Natural killer cell treated with Interleukin-12 subunit alpha and Interleukin-12 subunit beta and Interleukin-15 and Interleukin-18, amount 100 ng/mL, for 72 hours (primary cell): Measurements from ENCODE around the gene GID4. TPM values are rescaled to one million over a fixed set of nuclear protein-coding genes. Genes with fewer than 3 reads are reported as not detected.
"Not testable (repeated sequence)": the region's sequence is repeated elsewhere in the genome, so short reads cannot be mapped to it uniquely, and the experiment has no call there.

Source experiments
- ATAC-seq, 2 donors: fragments of 150-1000 bp; cut with Tn5 transposase in 1 of 2; sonication (Bioruptor Pico), chemical (Tn5 transposase) in 1 of 2; 2 replicates each; pipeline ENCODE4 v1.10.0; 2021
- DNase-seq: peaks from one replicate; pipeline ENCODE4 v3.0.0; 2022; ENCODE audit warnings: low spot score
- H3K27ac Mint-ChIP-seq, 2 donors: 1 replicate in 1 of 2; 2 replicates in 1 of 2; pipeline ENCODE4 v1.8.0; 2022; ENCODE audit warnings: mixed read lengths in 2 of 2, mild to moderate bottlenecking in 1 of 2, moderate library complexity in 1 of 2
- H3K27me3 Mint-ChIP-seq, 2 donors: 1 replicate in 1 of 2; 2 replicates in 1 of 2; pipeline ENCODE4 v1.8.0; 2022; ENCODE audit warnings: mixed read lengths in 2 of 2
- H3K36me3 Mint-ChIP-seq: one replicate; pipeline ENCODE4 v1.8.0; 2022; ENCODE audit warnings: mixed read lengths
- H3K4me1 Mint-ChIP-seq, 2 donors: 1 replicate in 1 of 2; 2 replicates in 1 of 2; pipeline ENCODE4 v1.8.0; 2022; ENCODE audit warnings: low read depth in 2 of 2, mixed read lengths in 2 of 2, mild to moderate bottlenecking in 1 of 2
- H3K4me3 Mint-ChIP-seq: one replicate; pipeline ENCODE4 v1.8.0; 2022; ENCODE audit warnings: mixed read lengths
- H3K9me3 Mint-ChIP-seq: 2 replicates; pipeline ENCODE4 v1.8.0; 2022; ENCODE audit warnings: mixed read lengths
- total RNA-seq, 2 donors: library from RNA; stranded (reverse); gene quantifications; one replicate each; pipeline ENCODE4 v1.2.3, GENCODE V29; 2022

Gene GID4
- 1 to 10 TPM; 7.5 to 9.0 TPM for total RNA-seq

DNA sequence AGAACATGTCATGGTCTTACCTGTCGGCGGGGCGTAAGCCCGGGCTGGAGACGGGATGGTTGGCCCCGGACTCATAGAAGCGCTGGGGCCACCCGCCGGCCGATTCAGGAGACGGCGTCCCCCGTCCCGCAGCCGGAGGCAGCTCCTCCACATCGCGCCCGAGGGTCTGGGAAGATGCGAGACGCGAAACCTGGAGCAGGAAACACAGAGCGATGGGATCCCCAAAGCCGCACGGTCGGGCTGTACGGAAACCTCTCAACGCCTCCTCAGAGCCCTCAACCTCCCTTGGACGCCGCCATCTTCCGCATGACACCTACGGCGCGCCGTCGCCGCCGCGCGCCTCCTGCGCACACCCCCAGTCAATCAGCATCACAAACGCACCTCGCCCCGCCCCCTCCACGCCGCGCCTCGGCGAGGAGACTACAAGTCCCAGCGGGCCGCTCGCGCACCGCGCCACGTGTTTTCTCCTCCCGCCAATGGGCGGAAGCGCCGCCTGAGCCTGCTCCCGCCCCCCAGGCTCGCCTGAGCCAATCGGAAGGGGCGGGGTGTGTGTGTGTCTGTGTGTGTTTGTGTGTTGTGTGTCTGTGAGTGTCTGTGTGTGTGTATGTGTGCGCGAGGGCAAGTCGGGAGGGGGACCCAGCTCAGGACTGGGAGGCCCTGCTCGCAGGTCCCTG, at the start of gene GID4, which contains the start of gene ATPAF2:
Gene GID4, plus strand, starts transcription at position 548 of the 674 bp plus-strand sequence. Its CDS starts 57 bp downstream, at position 605.
Gene ATPAF2, minus strand, starts transcription at position 308 of the 674 bp plus-strand sequence. Its CDS starts 155 bp downstream, at position 153.
- Mint-ChIP-seq H3K36me3 (peaks cover 4% of the 10 kb centered on the region), H3K4me3 (peak within 1 kb of the TSS; percentile 98), H3K9me3 (no peaks in the 10 kb centered on the region), H3K4me1 (peaks cover 36 to 48% of the 10 kb centered on the region in 2 donors), H3K27me3 (no peaks in the 10 kb centered on the region), H3K27ac (peak within 1 kb of the TSS; percentile 71 to 88)
- ATAC-seq (peak; percentile 96 to 98), DNase-seq (peak; percentile 100)

DNA sequence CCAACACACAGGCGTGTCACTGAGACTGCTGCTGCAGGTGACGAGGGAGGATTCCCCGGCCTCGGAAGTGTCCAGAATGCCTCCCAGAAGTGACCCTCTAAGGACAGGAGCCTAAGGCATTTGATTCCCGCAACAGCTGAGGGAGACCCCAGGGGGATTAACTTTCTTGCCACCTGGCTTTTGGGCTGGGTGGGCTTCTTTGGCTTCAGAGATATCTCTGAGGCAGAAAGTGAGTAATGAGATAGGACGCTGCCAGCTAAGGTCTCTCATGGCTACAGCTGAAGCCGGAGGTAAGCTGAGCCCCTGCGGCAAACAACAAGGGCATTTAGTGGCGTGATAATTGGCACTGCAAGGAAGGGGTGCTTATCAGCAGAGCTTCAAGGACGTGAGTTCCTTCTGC, 49.6 kb upstream of the GID4 start:
- H3K27ac Mint-ChIP-seq, result no peak overlapping the region
- ATAC-seq (no peak), DNase-seq (no peak)
- H3K9me3 Mint-ChIP-seq, result no peaks in the 10 kb centered on the region
- H3K36me3 Mint-ChIP-seq, result no peaks in the 10 kb centered on the region
- H3K4me3 Mint-ChIP-seq, result no peak overlapping the region
- no peaks in the 10 kb centered on the region for H3K4me1 Mint-ChIP-seq
- H3K27me3 Mint-ChIP-seq, result no peaks in the 10 kb centered on the region

GRCh38 chr17:17990282-17990681, 48.9 kb upstream of the GID4 start:
- Mint-ChIP-seq H3K27ac (no peak overlapping the region), H3K4me1 (no peaks in the 10 kb centered on the region), H3K27me3 (no peaks in the 10 kb centered on the region), H3K36me3 (no peaks in the 10 kb centered on the region), H3K4me3 (no peak overlapping the region), H3K9me3 (no peaks in the 10 kb centered on the region)
- ATAC-seq (no peak), DNase-seq (no peak)

GRCh38 chr17:17993366-17993765, 45.8 kb upstream of the GID4 start:
- Mint-ChIP-seq H3K9me3 (no peaks in the 10 kb centered on the region), H3K27ac (no peak overlapping the region), H3K4me1 (no peaks in the 10 kb centered on the region), H3K36me3 (no peaks in the 10 kb centered on the region), H3K4me3 (no peak overlapping the region), H3K27me3 (no peaks in the 10 kb centered on the region)
- ATAC-seq (no peak), DNase-seq (no peak)

GRCh38 chr17:17993852-17994251, 45.4 kb upstream of the GID4 start:
- Mint-ChIP-seq H3K27ac (no peak overlapping the region), H3K9me3 (no peaks in the 10 kb centered on the region), H3K27me3 (no peaks in the 10 kb centered on the region), H3K4me3 (no peak overlapping the region), H3K36me3 (no peaks in the 10 kb centered on the region), H3K4me1 (no peaks in the 10 kb centered on the region)
- ATAC-seq (no peak), DNase-seq (no peak)

DNA sequence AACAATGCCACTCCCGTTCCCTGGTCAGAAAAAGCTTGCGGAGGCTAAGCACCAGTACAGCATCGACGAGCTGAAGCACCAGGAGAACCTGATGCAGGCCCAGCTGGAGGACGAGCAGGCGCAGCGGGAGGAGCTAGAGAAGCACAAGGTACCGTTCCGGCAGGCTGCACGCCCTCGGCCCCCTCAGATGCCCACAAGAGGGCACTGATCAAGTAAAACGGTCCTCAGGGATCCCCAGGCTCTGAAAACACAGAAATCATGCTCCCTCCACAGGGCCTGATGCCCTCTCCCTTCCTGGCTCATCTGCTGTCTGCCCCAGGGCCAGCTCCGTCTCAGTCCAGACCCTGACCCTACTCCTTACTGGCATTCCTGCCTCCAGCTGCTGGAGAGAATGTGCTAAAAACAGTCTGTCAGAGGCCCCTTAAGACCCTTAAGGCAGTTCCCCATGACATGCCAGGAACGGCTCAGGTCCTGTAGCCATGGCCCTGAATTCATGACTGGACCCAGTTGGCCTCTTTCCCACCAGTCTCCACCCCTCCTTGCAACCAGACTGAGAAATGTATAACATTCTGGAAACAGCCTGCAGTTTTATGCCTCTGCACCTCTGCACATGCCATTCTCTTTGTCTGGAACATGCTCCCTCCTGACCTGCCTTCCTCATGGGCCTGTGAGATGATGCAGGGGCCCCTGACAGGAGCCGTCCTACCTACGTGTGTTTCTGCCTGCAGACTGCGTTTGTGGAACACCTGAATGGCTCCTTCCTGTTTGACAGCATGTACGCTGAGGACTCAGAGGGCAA, 44.7 kb upstream of the GID4 start:
- Mint-ChIP-seq H3K27me3 (no peaks in the 10 kb centered on the region), H3K4me1 (no peaks in the 10 kb centered on the region), H3K36me3 (no peaks in the 10 kb centered on the region), H3K4me3 (no peak overlapping the region), H3K9me3 (no peaks in the 10 kb centered on the region), H3K27ac (no peak overlapping the region)
- ATAC-seq (no peak), DNase-seq (no peak)

GRCh38 chr17:17995887-17996286, 43.3 kb upstream of the GID4 start:
- not testable (repeated sequence) for H3K4me3 Mint-ChIP-seq, H3K27me3 Mint-ChIP-seq, H3K9me3 Mint-ChIP-seq, H3K4me1 Mint-ChIP-seq, H3K36me3 Mint-ChIP-seq, DNase-seq, H3K27ac Mint-ChIP-seq, ATAC-seq

DNA sequence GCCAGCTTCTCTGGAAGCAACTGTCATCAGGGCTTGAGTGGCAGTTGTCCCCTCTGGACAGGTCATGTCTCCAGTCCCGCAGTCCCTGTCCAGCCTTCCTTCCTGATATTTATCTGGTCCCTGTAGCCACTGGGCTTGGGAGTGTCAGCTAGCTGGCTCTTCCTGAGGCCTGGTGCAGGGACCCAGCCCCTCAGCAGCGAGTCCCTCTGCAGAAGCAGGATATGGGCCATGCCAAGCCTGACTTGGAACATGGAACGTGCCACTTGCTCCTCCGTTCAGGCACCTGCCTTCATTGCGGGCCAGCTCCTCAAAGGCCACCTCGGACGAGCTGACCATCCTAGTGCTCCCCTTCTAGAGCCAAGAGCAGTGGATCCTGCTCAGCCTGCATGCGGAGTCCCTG, 40.3 kb upstream of the GID4 start:
- no peak for ATAC-seq
- no peaks in the 10 kb centered on the region for H3K9me3 Mint-ChIP-seq
- no peak overlapping the region for H3K27ac Mint-ChIP-seq
- no peaks in the 10 kb centered on the region for H3K27me3 Mint-ChIP-seq
- DNase-seq, result no peak
- no peaks in the 10 kb centered on the region for H3K4me1 Mint-ChIP-seq
- H3K4me3 Mint-ChIP-seq, result no peak overlapping the region
- no peaks in the 10 kb centered on the region for H3K36me3 Mint-ChIP-seq

DNA sequence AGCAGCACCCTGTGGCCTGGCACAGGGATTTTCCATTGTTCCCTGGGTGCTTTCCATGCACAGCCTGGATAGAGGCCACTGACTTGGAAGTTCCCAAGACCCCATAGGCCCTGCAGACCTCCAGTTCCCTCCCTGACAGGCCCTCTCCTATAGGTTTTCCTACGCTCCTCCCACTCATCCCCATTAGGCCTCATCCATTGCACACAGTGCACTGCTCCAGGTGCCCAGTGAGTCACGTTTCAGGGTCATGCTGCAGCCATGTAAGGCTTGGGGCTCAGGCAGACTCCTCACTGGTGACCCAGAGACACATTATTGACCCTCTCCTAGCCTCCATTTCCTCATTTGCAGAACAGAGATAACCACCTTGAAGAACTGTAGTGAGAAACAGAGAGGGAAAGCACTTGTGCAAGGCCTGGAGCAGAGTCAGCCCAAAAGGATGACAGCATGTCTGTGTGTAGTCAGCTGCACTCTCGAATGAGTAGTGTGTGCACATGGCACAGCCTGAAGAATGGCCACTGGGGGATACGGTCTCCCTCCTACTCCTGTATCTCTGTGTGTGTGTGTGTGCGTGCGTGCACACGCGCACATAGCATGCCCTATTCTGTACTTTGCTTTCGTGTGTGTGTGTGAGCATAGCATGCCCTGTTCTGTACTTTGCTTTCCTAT, 39.7 kb upstream of the GID4 start:
- Mint-ChIP-seq H3K4me1 (no peaks in the 10 kb centered on the region), H3K4me3 (no peak overlapping the region), H3K36me3 (no peaks in the 10 kb centered on the region), H3K27ac (no peak overlapping the region), H3K27me3 (no peaks in the 10 kb centered on the region), H3K9me3 (no peaks in the 10 kb centered on the region)
- DNase-seq (no peak), ATAC-seq (no peak)

GRCh38 chr17:18000030-18000408, 39.2 kb upstream of the GID4 start:
- DNase-seq, result no peak
- no peak overlapping the region for H3K4me3 Mint-ChIP-seq
- no peak for ATAC-seq
- H3K36me3 Mint-ChIP-seq, result no peaks in the 10 kb centered on the region
- no peaks in the 10 kb centered on the region for H3K9me3 Mint-ChIP-seq
- no peaks in the 10 kb centered on the region for H3K27me3 Mint-ChIP-seq
- H3K4me1 Mint-ChIP-seq, result no peaks in the 10 kb centered on the region
- no peak overlapping the region for H3K27ac Mint-ChIP-seq

GRCh38 chr17:18002171-18002570, 37.0 kb upstream of the GID4 start:
- H3K36me3 Mint-ChIP-seq, result no peaks in the 10 kb centered on the region
- H3K4me1 Mint-ChIP-seq, result peaks cover 0 to 3% of the 10 kb centered on the region in 2 donors
- DNase-seq (no peak), ATAC-seq (no peak)
- H3K27ac Mint-ChIP-seq, result no peak overlapping the region
- H3K27me3 Mint-ChIP-seq, result no peaks in the 10 kb centered on the region
- H3K4me3 Mint-ChIP-seq, result no peak overlapping the region
- H3K9me3 Mint-ChIP-seq, result no peaks in the 10 kb centered on the region

DNA sequence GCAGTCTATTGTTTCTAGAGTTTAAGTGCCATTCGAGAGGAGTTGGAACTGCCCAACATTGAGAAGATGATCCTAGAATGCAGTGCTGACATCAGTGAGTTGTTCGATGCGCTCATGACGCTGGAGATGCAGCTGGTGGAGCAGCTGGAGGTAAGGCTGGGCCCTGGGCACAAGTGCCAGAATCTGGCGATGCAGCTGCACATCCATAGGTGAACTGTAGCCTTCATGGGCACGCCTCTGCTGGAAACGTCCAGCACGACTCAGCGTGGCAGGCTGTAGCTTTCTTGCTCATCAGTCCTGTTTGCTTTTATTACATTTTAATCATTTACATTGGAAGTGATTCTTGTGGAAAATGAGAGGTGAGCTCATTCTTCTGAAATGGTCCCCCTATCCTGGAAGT, 34.9 kb upstream of the GID4 start:
- H3K4me3 Mint-ChIP-seq, result no peak overlapping the region
- DNase-seq (no peak), ATAC-seq (no peak)
- peaks cover 0 to 3% of the 10 kb centered on the region in 2 donors for H3K4me1 Mint-ChIP-seq
- H3K27me3 Mint-ChIP-seq, result no peaks in the 10 kb centered on the region
- H3K27ac Mint-ChIP-seq, result no peak overlapping the region
- H3K36me3 Mint-ChIP-seq, result peaks cover 4% of the 10 kb centered on the region
- no peaks in the 10 kb centered on the region for H3K9me3 Mint-ChIP-seq

DNA sequence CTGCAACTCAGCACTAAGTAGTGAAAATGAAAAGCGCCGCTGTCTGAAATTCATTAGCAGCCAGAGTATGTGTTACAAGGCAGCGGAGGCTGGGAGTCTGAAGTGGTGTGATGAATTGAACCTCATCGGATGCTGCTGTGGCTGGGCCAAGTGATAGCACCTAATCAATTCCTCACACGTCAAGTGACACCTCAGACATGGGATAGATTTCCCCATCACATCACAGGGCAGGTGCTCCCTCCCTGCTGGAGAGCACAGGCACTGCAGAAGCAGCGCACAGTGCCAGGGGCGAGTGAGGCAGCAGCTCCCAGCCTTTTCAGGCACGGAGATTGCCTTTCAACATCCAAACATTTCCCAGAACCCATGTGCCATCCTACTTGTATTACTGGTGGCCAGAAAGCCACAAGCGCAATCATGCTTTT, 34.3 kb upstream of the GID4 start:
- no peaks in the 10 kb centered on the region for H3K9me3 Mint-ChIP-seq
- no peak for ATAC-seq
- no peak overlapping the region for H3K27ac Mint-ChIP-seq

GRCh38 chr17:18005496-18005895, 33.7 kb upstream of the GID4 start:
- no peak overlapping the region for H3K27ac Mint-ChIP-seq
- DNase-seq, result no peak
- H3K36me3 Mint-ChIP-seq, result peaks cover 4% of the 10 kb centered on the region
- no peak for ATAC-seq
- H3K4me1 Mint-ChIP-seq, result peaks cover 0 to 3% of the 10 kb centered on the region in 2 donors
- no peaks in the 10 kb centered on the region for H3K27me3 Mint-ChIP-seq
- no peak overlapping the region for H3K4me3 Mint-ChIP-seq
- H3K9me3 Mint-ChIP-seq, result no peaks in the 10 kb centered on the region

More for the DNA sequence above, 34.3 kb upstream of the GID4 start:
- no peak for DNase-seq
- H3K4me1 Mint-ChIP-seq, result peaks cover 0 to 3% of the 10 kb centered on the region in 2 donors
- H3K27me3 Mint-ChIP-seq, result no peaks in the 10 kb centered on the region
- no peak overlapping the region for H3K4me3 Mint-ChIP-seq
- H3K36me3 Mint-ChIP-seq, result peaks cover 4% of the 10 kb centered on the region
